ENCODE data around the gene PRMT7. TPM values are rescaled to one million over a fixed set of nuclear protein-coding genes. Genes with fewer than 3 reads are reported as not detected.

The PRMT7 gene
- total RNA-seq, 1 experiment from 2014 or later: 33.1 TPM

GRCh38 chr16:68387301-68387700 lies 76.5 kb downstream of the PRMT7 start:
- 0 out of 2 replicates have a peak, but pooled peaks have one; percentile 48 for ATAC-seq
- Histone ChIP-seq H3K9me3 (ENCODE audit: control insufficient read depth, insufficient read depth, low read depth, low read length) (no peaks in the 10 kb centered on the region), H3K4me3 (ENCODE audit: low read depth in 2 of 2, low read length in 2 of 2) (no peak overlapping the region), H3K36me3 (ENCODE audit: control insufficient read depth, insufficient read depth, low read length) (no peaks in the 10 kb centered on the region), H3K27me3 (ENCODE audit: control insufficient read depth, insufficient read depth, low read length) (no peaks in the 10 kb centered on the region), H3K4me1 (ENCODE audit: control insufficient read depth, insufficient read depth, low read length) (no peaks in the 10 kb centered on the region), H3K27ac (ENCODE audit: low read length) (no peak overlapping the region)
- ChIA-PET CTCF (no interaction called here), POLR2A (no interaction called here)
- TF ChIP-seq SIN3A (IDR thresholded peaks at IDR 0.05; ENCODE audit: borderline replicate concordance, insufficient read depth, low read depth, low read length) (no peak), TCF7L2 (IDR thresholded peaks at IDR 0.05; ENCODE audit: low read depth, low read length) (no peak), POLR2AphosphoS5 (IDR thresholded peaks at IDR 0.05; ENCODE audit: low read depth, low read length) (no peak), REST (IDR thresholded peaks at IDR 0.05; ENCODE audit: insufficient read depth in 1 of 2, low read depth in 2 of 2, low read length in 1 of 2) (no peak), CTCF (IDR thresholded peaks at IDR 0.05) (no peak)
- in situ Hi-C loops (cut with HindIII; ENCODE audit: low pct_unique_long_range_greater_than_20kb, low sequenced_read_pairs): no loop called here
- BruUV-seq (replicated peaks): no TSS peak
- intact Hi-C loops (cut with micrococcal nuclease; ENCODE audit: unreplicated experiment): no loop called here
- DNase-seq (ENCODE audit: low read depth, low spot score): no peak

- CTCF ChIA-PET: no interaction called here
- TF ChIP-seq TCF7L2 (IDR thresholded peaks at IDR 0.05; ENCODE audit: low read depth, low read length): no peak
- TF ChIP-seq POLR2AphosphoS5 (IDR thresholded peaks at IDR 0.05; ENCODE audit: low read depth, low read length): no peak
- no peak for TF ChIP-seq REST (IDR thresholded peaks at IDR 0.05; ENCODE audit: insufficient read depth in 1 of 2, low read depth in 2 of 2, low read length in 1 of 2)
- TF ChIP-seq SIN3A (IDR thresholded peaks at IDR 0.05; ENCODE audit: borderline replicate concordance, insufficient read depth, low read depth, low read length): no peak
- TF ChIP-seq CTCF (IDR thresholded peaks at IDR 0.05): no peak
- POLR2A ChIA-PET: no interaction called here
- no peaks in the 10 kb centered on the region for H3K27me3 ChIP-seq (ENCODE audit: control insufficient read depth, insufficient read depth, low read length)
- no peaks in the 10 kb centered on the region for H3K9me3 ChIP-seq (ENCODE audit: control insufficient read depth, insufficient read depth, low read depth, low read length)
- H3K4me1 ChIP-seq (ENCODE audit: control insufficient read depth, insufficient read depth, low read length): no peaks in the 10 kb centered on the region
- H3K27ac ChIP-seq (ENCODE audit: low read length): no peak overlapping the region
- H3K36me3 ChIP-seq (ENCODE audit: control insufficient read depth, insufficient read depth, low read length): no peaks in the 10 kb centered on the region
- BruUV-seq (replicated peaks): no TSS peak
- ATAC-seq: no peak
- in situ Hi-C loops (cut with HindIII; ENCODE audit: low pct_unique_long_range_greater_than_20kb, low sequenced_read_pairs): no loop called here
- intact Hi-C loops (cut with micrococcal nuclease; ENCODE audit: unreplicated experiment): no loop called here
- no peak overlapping the region for H3K4me3 ChIP-seq (ENCODE audit: low read depth in 2 of 2, low read length in 2 of 2)
- no peak for DNase-seq (ENCODE audit: low read depth, low spot score)
These were observed 77.3 kb downstream of the PRMT7 start for GRCh38 chr16:68388124-68388523.

All from Panc1 (cell line).